A673 (cell line): ENCODE results near the gene FAM110D. TPM values are rescaled to one million over a fixed set of nuclear protein-coding genes. Genes with fewer than 3 reads are reported as not detected.

Experiments used
- BruUV-seq: library from RNA; stranded (reverse); fragments of 400-500 nt; replicated peaks from 2 replicates; lab custom pipeline; 2021; lab: Mats Ljungman, UMichigan
- CTCF ChIA-PET: fragments of 300-600 bp; sonication (Branson Sonifier 250); formaldehyde crosslinking; loops from one replicate; lab custom pipeline; 2022; ENCODE audit warnings: antibody characterized with exemption; lab: Charles Lee
- POLR2A ChIA-PET: fragments of 300-600 bp; sonication (Branson Sonifier 250); formaldehyde crosslinking; loops from one replicate; lab custom pipeline; 2022; ENCODE audit warnings: antibody characterized with exemption; ENCODE audit not compliant: low non-redundant PET; lab: Charles Lee
- DNase-seq: peaks from one replicate; pipeline ENCODE4 v3.0.0-alpha.2; 2015; ENCODE audit warnings: low spot score
- H3K27ac ChIP-seq: fragments of 200-600 bp; sonication (generic); 2 replicates; pipeline ENCODE4 v1.5.1; 2016; ENCODE audit warnings: mixed run types, low read depth, mild to moderate bottlenecking, mixed read lengths, antibody characterized with exemption, low read length; ENCODE audit not compliant: poor library complexity, severe bottlenecking
- H3K27me3 ChIP-seq: fragments of 200-600 bp; sonication (generic); replicated peaks from 2 replicates; pipeline ENCODE4 v1.6.1; 2017; ENCODE audit warnings: mixed run types, low read depth, mild to moderate bottlenecking, mixed read lengths, antibody characterized with exemption, low read length; ENCODE audit not compliant: insufficient read depth, poor library complexity
- H3K36me3 ChIP-seq: fragments of 200-600 bp; sonication (generic); 2 replicates; pipeline ENCODE4 v1.6.1; 2016; ENCODE audit warnings: mixed run types, mild to moderate bottlenecking, mixed read lengths, antibody characterized with exemption, low read length; ENCODE audit not compliant: insufficient read depth, poor library complexity, severe bottlenecking
- H3K4me1 ChIP-seq: fragments of 200-600 bp; sonication (generic); 2 replicates; pipeline ENCODE4 v1.6.1; 2017; ENCODE audit warnings: mixed run types, mild to moderate bottlenecking, mixed read lengths, antibody characterized with exemption, low read length; ENCODE audit not compliant: insufficient read depth, poor library complexity, severe bottlenecking
- H3K4me3 ChIP-seq: fragments of 200-600 bp; sonication (generic); 2 replicates; pipeline ENCODE4 v1.5.1; 2016; ENCODE audit warnings: low read depth, mixed run types, mild to moderate bottlenecking, mixed read lengths, low read length; ENCODE audit not compliant: poor library complexity, severe bottlenecking
- H3K9me3 ChIP-seq: fragments of 200-600 bp; sonication (generic); 2 replicates; pipeline ENCODE4 v1.6.1; 2016; ENCODE audit warnings: mixed run types, low read depth, mild to moderate bottlenecking, mixed read lengths, antibody characterized with exemption, low read length; ENCODE audit not compliant: poor library complexity, severe bottlenecking
- EZH2 ChIP-seq: fragments of 200-600 bp; sonication (generic); IDR thresholded peaks from 2 replicates; pipeline ENCODE4 v1.6.1; 2017; ENCODE audit warnings: borderline replicate concordance, low read depth, mild to moderate bottlenecking, mixed read lengths, antibody characterized with exemption, low read length; ENCODE audit not compliant: poor library complexity, severe bottlenecking
- intact Hi-C: fragments of 100-400 bp; cut with micrococcal nuclease; formaldehyde crosslinking; loops from one replicate; pipeline ENCODE4 v1.10.0; 2022; ENCODE audit not compliant: unreplicated experiment
- total RNA-seq: library from RNA; stranded (reverse); gene quantifications from 2 replicates; pipeline ENCODE4 v1.2.3, GENCODE V29; 2021
- TF ChIP-seq, protein P1 (sequence below): fragments of 300-800, 200-600 bp; sonication (generic); conservative IDR thresholded peaks from 2 replicates; pipeline ENCODE4 v1.5.1; 2017; ENCODE audit warnings: low read depth, mild to moderate bottlenecking, antibody characterized with exemption, low read length, moderate library complexity, mixed read lengths

FAM110D gene
- total RNA-seq, 1 experiment from 2014 or later = 0.64 TPM

DNA sequence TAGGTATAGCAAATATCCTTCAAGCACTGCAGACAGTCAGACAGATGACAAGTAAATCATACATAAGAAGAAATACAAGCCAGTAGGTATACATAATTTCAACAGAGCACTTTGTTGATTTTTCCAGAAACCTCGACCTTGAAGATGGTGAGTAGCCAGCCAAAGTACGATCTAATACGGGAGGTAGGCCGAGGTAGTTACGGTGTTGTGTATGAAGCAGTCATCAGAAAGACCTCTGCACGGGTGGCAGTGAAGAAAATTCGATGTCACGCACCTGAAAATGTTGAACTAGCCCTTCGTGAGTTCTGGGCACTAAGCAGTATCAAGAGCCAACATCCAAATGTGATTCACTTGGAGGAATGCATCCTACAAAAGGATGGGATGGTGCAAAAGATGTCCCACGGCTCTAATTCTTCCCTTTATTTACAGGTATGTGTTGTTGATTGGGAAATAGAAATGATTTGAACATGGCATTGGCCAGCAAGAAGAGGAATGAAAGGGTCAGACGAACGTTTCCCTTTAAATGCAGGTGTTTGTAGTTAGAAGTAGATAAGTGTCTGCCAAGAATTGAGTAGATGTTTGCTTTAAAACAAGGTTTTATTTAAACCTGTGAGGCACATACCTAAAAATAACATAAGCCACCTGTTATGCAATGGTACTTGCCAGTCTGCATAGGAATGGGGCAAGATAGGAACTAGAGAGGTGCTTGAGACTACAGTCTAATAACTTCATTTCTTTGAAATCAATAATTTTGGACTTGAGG lies 44.5 kb upstream of the FAM110D start:
- CTCF ChIA-PET = no interaction called here
- Histone ChIP-seq H3K4me1 (peaks cover 9% of the 10 kb centered on the region), H3K36me3 (peaks cover 25% of the 10 kb centered on the region), H3K27ac (no peak overlapping the region), H3K27me3 (no peaks in the 10 kb centered on the region), H3K9me3 (no peaks in the 10 kb centered on the region), H3K4me3 (no peak overlapping the region)
- intact Hi-C loops = no loop called here
- no TSS peak for BruUV-seq
- no peak for DNase-seq
- TF ChIP-seq, protein P1, sequence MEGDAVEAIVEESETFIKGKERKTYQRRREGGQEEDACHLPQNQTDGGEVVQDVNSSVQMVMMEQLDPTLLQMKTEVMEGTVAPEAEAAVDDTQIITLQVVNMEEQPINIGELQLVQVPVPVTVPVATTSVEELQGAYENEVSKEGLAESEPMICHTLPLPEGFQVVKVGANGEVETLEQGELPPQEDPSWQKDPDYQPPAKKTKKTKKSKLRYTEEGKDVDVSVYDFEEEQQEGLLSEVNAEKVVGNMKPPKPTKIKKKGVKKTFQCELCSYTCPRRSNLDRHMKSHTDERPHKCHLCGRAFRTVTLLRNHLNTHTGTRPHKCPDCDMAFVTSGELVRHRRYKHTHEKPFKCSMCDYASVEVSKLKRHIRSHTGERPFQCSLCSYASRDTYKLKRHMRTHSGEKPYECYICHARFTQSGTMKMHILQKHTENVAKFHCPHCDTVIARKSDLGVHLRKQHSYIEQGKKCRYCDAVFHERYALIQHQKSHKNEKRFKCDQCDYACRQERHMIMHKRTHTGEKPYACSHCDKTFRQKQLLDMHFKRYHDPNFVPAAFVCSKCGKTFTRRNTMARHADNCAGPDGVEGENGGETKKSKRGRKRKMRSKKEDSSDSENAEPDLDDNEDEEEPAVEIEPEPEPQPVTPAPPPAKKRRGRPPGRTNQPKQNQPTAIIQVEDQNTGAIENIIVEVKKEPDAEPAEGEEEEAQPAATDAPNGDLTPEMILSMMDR = no peak
- TF ChIP-seq EZH2 = no peak
- POLR2A ChIA-PET = no interaction called here

DNA sequence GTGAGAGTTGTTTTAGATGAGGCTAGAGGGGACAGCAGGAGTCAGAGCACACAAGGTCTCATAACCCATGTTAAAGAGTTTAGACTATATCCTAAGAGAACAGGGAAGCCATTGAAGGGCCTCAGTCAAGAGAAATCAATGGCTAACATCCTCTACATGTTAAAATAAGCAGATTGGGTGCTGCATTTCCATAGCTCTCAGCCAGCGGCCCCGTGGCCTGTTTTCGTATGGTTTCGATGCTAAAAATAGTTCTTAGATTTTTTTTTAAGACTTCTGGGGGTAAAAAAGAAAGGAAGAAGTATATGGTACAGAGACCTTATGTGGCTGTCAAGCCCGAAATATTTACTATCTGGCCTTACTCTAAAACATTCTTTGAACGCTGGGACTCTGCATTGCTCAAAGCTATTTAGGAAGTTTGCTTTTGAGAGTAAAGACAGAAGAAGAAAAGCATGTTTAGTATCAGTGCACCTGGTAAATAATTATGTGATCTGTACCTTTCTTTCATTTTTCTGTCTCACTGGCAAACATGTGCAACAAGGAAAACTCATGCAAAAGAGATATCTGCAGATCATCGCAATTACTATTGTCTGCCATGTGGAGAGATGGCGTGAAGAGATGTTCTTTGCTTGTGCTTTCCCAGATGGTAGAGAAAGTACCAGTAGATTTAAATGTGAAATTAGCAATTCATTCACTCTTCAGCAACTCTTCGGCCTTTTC lies 38.8 kb upstream of the FAM110D start:
- intact Hi-C loops = no loop called here
- CTCF ChIA-PET = no interaction called here

More for the DNA sequence above, 38.8 kb upstream of the FAM110D start:
- Histone ChIP-seq H3K36me3 (peaks cover 36% of the 10 kb centered on the region), H3K4me3 (no peak overlapping the region), H3K27me3 (no peaks in the 10 kb centered on the region), H3K27ac (peak overlapping the region; percentile 5), H3K4me1 (no peaks in the 10 kb centered on the region), H3K9me3 (no peaks in the 10 kb centered on the region)
- DNase-seq = no peak
- no TSS peak for BruUV-seq
- POLR2A ChIA-PET = no interaction called here
- TF ChIP-seq EZH2 = no peak
- TF ChIP-seq, protein P1 = no peak
